Stimulated activated CD8-positive, alpha-beta memory T cell treated with anti-CD3 and anti-CD28 coated beads, Interleukin-4, amount 100 ng/mL, for 4 hours (primary cell): ENCODE results near the gene XRCC6.
"Not testable (repeated sequence)": the region's sequence is repeated elsewhere in the genome, so short reads cannot be mapped to it uniquely, and the experiment has no call there.

Source experiments
- DNase-seq, 2 donors: peaks; one replicate each; pipeline ENCODE4 v3.0.0-alpha.2; 2020; ENCODE audit warnings: low read depth in 2 of 2, low spot score in 1 of 2

The XRCC6 gene

GRCh38 chr22:41598081-41598480 lies 23.0 kb upstream of the XRCC6 start:
- DNase-seq: no peak

- no peak for DNase-seq
Observed at GRCh38 chr22:41598891-41599635, 22.0 kb upstream of the XRCC6 start.

- DNase-seq: no peak
Observed at GRCh38 chr22:41600976-41601375, 20.1 kb upstream of the XRCC6 start.

GRCh38 chr22:41603873-41604332 lies 17.2 kb upstream of the XRCC6 start:
- peak in 1 of 2 donors; percentile 26 for DNase-seq

GRCh38 chr22:41608386-41608785 lies 12.7 kb upstream of the XRCC6 start:
- DNase-seq: no peak

- DNase-seq: no peak
Observed at GRCh38 chr22:41612603-41613306, 8.3 kb upstream of the XRCC6 start.

GRCh38 chr22:41613456-41613855 lies 7.6 kb upstream of the XRCC6 start:
- no peak for DNase-seq

GRCh38 chr22:41619979-41620588 lies 1.0 kb upstream of the XRCC6 start:
- DNase-seq: peak; percentile 19 to 27

- peak in 1 of 2 donors; percentile 4 for DNase-seq
Observed at GRCh38 chr22:41620589-41621098, 451 bp upstream of the XRCC6 start, which contains the start of gene DESI1. Gene DESI1 (minus strand): TSS chr22:41621043. CDS start chr22:41620839, 204 bp downstream.

GRCh38 chr22:41621911-41622179 lies 750 bp downstream of the XRCC6 start:
- DNase-seq: no peak

- DNase-seq: no peak
Observed at GRCh38 chr22:41625577-41625976, 4.5 kb downstream of the XRCC6 start.

- not testable (repeated sequence) for DNase-seq
Observed at GRCh38 chr22:41631115-41631514, 10.0 kb downstream of the XRCC6 start.

- not testable (repeated sequence) for DNase-seq
Observed at GRCh38 chr22:41631615-41632014, 10.5 kb downstream of the XRCC6 start.

GRCh38 chr22:41634610-41635009 lies 13.5 kb downstream of the XRCC6 start:
- DNase-seq: not testable (repeated sequence)

GRCh38 chr22:41636467-41636866 lies 15.4 kb downstream of the XRCC6 start:
- no peak for DNase-seq

- DNase-seq: not testable (repeated sequence)
Observed at GRCh38 chr22:41637623-41638022, 16.5 kb downstream of the XRCC6 start.

- no peak for DNase-seq
Observed at GRCh38 chr22:41638124-41638523, 17.0 kb downstream of the XRCC6 start.

- DNase-seq: no peak
Observed at GRCh38 chr22:41638748-41639147, 17.7 kb downstream of the XRCC6 start.

- DNase-seq: no peak
Observed at GRCh38 chr22:41641854-41642253, 20.8 kb downstream of the XRCC6 start.

GRCh38 chr22:41642331-41643110 lies 21.4 kb downstream of the XRCC6 start:
- no peak for DNase-seq

GRCh38 chr22:41647771-41648170 lies 26.7 kb downstream of the XRCC6 start:
- no peak for DNase-seq
